ENCODE data around the gene UBC.

DNA sequence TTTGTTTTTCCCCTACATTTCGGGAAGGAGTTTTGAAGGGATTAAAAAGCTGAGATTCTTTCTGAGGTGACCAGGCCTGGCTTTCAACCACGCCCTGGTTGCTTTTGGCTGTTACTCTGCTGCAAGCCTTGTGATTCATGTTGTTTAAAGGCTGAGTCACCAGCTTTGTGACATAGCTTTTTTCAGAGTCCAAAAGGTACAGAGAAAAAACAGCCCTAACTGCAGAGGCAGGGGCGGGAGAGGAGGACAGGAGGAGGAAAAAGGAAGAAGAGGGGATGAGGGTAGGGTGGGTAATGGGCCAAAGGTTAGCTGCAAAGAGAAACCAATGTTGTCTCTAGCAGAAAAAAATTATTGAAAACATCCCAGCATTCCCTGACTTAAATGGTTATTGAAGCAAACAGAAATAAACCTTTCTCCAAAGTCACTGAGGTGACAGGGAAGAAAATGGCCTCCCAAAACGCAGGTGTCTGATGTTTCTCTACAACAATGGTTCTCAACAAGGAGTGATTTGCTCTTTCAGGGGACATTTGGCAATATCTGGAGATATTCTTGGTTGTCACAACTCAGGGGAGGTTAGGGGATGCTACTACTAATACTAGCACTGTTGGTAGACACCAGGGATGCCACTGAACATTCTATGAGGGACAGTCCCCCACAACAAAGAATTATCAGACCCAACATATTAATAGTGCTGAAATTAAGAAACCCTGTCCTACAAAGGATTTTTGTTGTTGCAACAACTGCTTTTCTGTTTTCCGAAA, 2.1 kb upstream of the UBC start:
- TF ChIP-seq POLR2AphosphoS5 (IDR thresholded peaks at IDR 0.05; ENCODE audit: borderline replicate concordance, low read depth, low read length) (no peak), EZH2 (IDR thresholded peaks at IDR 0.05) (no peak)
